MM.1S (cell line): ENCODE data around the gene RBPMS2.
"Not testable (repeated sequence)": the region's sequence is repeated elsewhere in the genome, so short reads cannot be mapped to it uniquely, and the experiment has no call there.

Experiments
- DNase-seq: peaks from one replicate; pipeline ENCODE4 v3.0.0-alpha.2; 2015
- H2AFZ ChIP-seq: fragments of 300-600 bp; sonication (generic); 2 replicates; pipeline ENCODE4 v1.6.0; 2016; ENCODE audit warnings: antibody characterized with exemption, low read length
- H3F3A ChIP-seq: fragments of 300-600 bp; sonication (generic); 2 replicates; pipeline ENCODE4 v1.6.1; 2016; ENCODE audit warnings: mild to moderate bottlenecking, antibody characterized with exemption, low read length, moderate library complexity, mixed read lengths; ENCODE audit not compliant: insufficient read depth
- H3K27ac ChIP-seq: fragments of 300-600 bp; sonication (generic); 2 replicates; pipeline ENCODE4 v1.5.1; 2016; ENCODE audit warnings: mild to moderate bottlenecking, low read length
- H3K27me3 ChIP-seq: fragments of 300-600 bp; sonication (generic); replicated peaks from 2 replicates; pipeline ENCODE4 v1.6.0; 2016; ENCODE audit warnings: low read length; ENCODE audit not compliant: insufficient read depth
- H3K36me3 ChIP-seq: fragments of 300-600 bp; sonication (generic); replicated peaks from 2 replicates; pipeline ENCODE4 v1.6.1; 2016; ENCODE audit warnings: mild to moderate bottlenecking, low read length, mixed read lengths; ENCODE audit not compliant: insufficient read depth
- H3K4me1 ChIP-seq: fragments of 300-600 bp; sonication (generic); 2 replicates; pipeline ENCODE4 v1.6.1; 2016; ENCODE audit warnings: low read length, mixed read lengths
- H3K4me2 ChIP-seq: fragments of 300-600 bp; sonication (generic); 2 replicates; pipeline ENCODE4 v1.6.0; 2016; ENCODE audit warnings: low read depth, low read length
- H3K4me3 ChIP-seq: fragments of 300-600 bp; sonication (generic); 2 replicates; pipeline ENCODE4 v1.5.1; 2016; ENCODE audit warnings: low read length, mixed read lengths
- H3K79me2 ChIP-seq: fragments of 300-600 bp; sonication (generic); 2 replicates; pipeline ENCODE4 v1.6.1; 2016; ENCODE audit warnings: mixed run types, low read length, mixed read lengths
- H3K9ac ChIP-seq: fragments of 300-600 bp; sonication (generic); 2 replicates; pipeline ENCODE4 v1.6.1; 2016; ENCODE audit warnings: low read length, mixed read lengths
- H3K9me2 ChIP-seq: fragments of 300-600 bp; sonication (generic); replicated peaks from 2 replicates; pipeline ENCODE4 v1.6.1; 2016; ENCODE audit warnings: mild to moderate bottlenecking, low read length, mixed read lengths; ENCODE audit not compliant: insufficient read depth
- H3K9me3 ChIP-seq: fragments of 300-600 bp; sonication (generic); replicated peaks from 2 replicates; pipeline ENCODE4 v1.6.1; 2016; ENCODE audit warnings: mild to moderate bottlenecking, low read length, mixed read lengths; ENCODE audit not compliant: insufficient read depth
- H4K20me1 ChIP-seq: fragments of 300-600 bp; sonication (generic); 2 replicates; pipeline ENCODE4 v1.6.1; 2016; ENCODE audit warnings: mild to moderate bottlenecking, low read length, moderate library complexity, mixed read lengths; ENCODE audit not compliant: insufficient read depth
- CTCF ChIP-seq: fragments of 300-600 bp; sonication (generic); IDR thresholded peaks from 2 replicates; pipeline ENCODE4 v1.5.1; 2016; ENCODE audit warnings: antibody characterized with exemption, low read length, mixed read lengths
- EZH2 ChIP-seq: fragments of 300-600 bp; sonication (generic); optimal IDR thresholded peaks from 2 replicates; pipeline ENCODE3; 2017; ENCODE audit warnings: low read depth, mild to moderate bottlenecking, antibody characterized with exemption, low read length, mixed read lengths
- EZH2phosphoT487 ChIP-seq: fragments of 300-600 bp; sonication (generic); IDR thresholded peaks from 2 replicates; pipeline ENCODE4 v1.6.1; 2018; ENCODE audit warnings: antibody characterized with exemption, low read length

RBPMS2 gene

GRCh38 chr15:64775551-64776401 is at the start of gene RBPMS2:
Gene RBPMS2 (minus strand): TSS chr15:64775589. CDS start chr15:64775319, 270 bp downstream.
- peaks cover 20% of the 10 kb centered on the region for H3K27me3 ChIP-seq
- TF ChIP-seq EZH2 (no peak), CTCF (no peak), EZH2phosphoT487 (no peak)

GRCh38 chr15:64824929-64825430 is 49.6 kb upstream of the RBPMS2 start:
- Histone ChIP-seq H4K20me1 (no peaks in the 10 kb centered on the region), H3K36me3 (no peaks in the 10 kb centered on the region), H3K4me3 (peak overlapping the region; percentile 92), H2AFZ (peak overlapping the region; percentile 56), H3K27me3 (no peaks in the 10 kb centered on the region), H3K9me3 (no peaks in the 10 kb centered on the region), H3K9me2 (no peaks in the 10 kb centered on the region), H3F3A (no peaks in the 10 kb centered on the region), H3K9ac (peak overlapping the region; percentile 58; the same call in 1 of the 2 replicates), H3K4me2 (peak overlapping the region; percentile 79), H3K79me2 (peaks cover 4% of the 10 kb centered on the region; the same call in 1 of the 2 replicates), H3K4me1 (peaks cover 5% of the 10 kb centered on the region), H3K27ac (peak overlapping the region; percentile 24; the same call in 1 of the 2 replicates)
- TF ChIP-seq CTCF = no peak
- no peak for TF ChIP-seq EZH2phosphoT487
- no peak for TF ChIP-seq EZH2
- DNase-seq = peak; percentile 35

More at GRCh38 chr15:64775551-64776401, at the start of gene RBPMS2:
- H3K4me3 ChIP-seq = peak within 1 kb of the TSS; percentile 22; the same call in 1 of the 2 replicates
- no peaks in the 10 kb centered on the region for H3K9me2 ChIP-seq
- H3K79me2 ChIP-seq = no peaks in the 10 kb centered on the region
- H4K20me1 ChIP-seq = no peaks in the 10 kb centered on the region
- H3K9ac ChIP-seq = no peak within 1 kb of the TSS
- no peak within 1 kb of the TSS for H2AFZ ChIP-seq
- no peaks in the 10 kb centered on the region for H3K36me3 ChIP-seq
- H3K9me3 ChIP-seq = no peaks in the 10 kb centered on the region
- H3K4me2 ChIP-seq = peak within 1 kb of the TSS; percentile 37; the same call in 1 of the 2 replicates
- H3F3A ChIP-seq = no peaks in the 10 kb centered on the region
- no peak within 1 kb of the TSS for H3K27ac ChIP-seq
- no peaks in the 10 kb centered on the region for H3K4me1 ChIP-seq
- DNase-seq = no peak

- TF ChIP-seq EZH2phosphoT487 = no peak
Measured at GRCh38 chr15:64816452-64816851, 41.1 kb upstream of the RBPMS2 start.

GRCh38 chr15:64814965-64815364 is 39.6 kb upstream of the RBPMS2 start:
- H3K4me1 ChIP-seq, H3F3A ChIP-seq, H3K9me2 ChIP-seq, H3K4me3 ChIP-seq, H3K27me3 ChIP-seq, H3K79me2 ChIP-seq, H4K20me1 ChIP-seq, DNase-seq, H3K4me2 ChIP-seq, H3K9ac ChIP-seq, H3K27ac ChIP-seq, H3K9me3 ChIP-seq, H2AFZ ChIP-seq, H3K36me3 ChIP-seq: not testable (repeated sequence)

More at GRCh38 chr15:64816452-64816851, 41.1 kb upstream of the RBPMS2 start:
- H3K79me2 ChIP-seq = no peaks in the 10 kb centered on the region
- no peaks in the 10 kb centered on the region for H3K36me3 ChIP-seq
- H3K9ac ChIP-seq = no peak overlapping the region
- no peaks in the 10 kb centered on the region for H3F3A ChIP-seq
- no peak overlapping the region for H3K27ac ChIP-seq
- DNase-seq = no peak
- no peaks in the 10 kb centered on the region for H4K20me1 ChIP-seq
- no peaks in the 10 kb centered on the region for H3K9me2 ChIP-seq
- H3K4me2 ChIP-seq = no peak overlapping the region
- H2AFZ ChIP-seq = no peak overlapping the region
- H3K4me1 ChIP-seq = no peaks in the 10 kb centered on the region
- no peak overlapping the region for H3K4me3 ChIP-seq
- H3K9me3 ChIP-seq = no peaks in the 10 kb centered on the region
- no peaks in the 10 kb centered on the region for H3K27me3 ChIP-seq

GRCh38 chr15:64814283-64814682 is 38.9 kb upstream of the RBPMS2 start:
- not testable (repeated sequence) for H3K4me1 ChIP-seq, H3K4me3 ChIP-seq

More at GRCh38 chr15:64814283-64814682, 38.9 kb upstream of the RBPMS2 start:
- not testable (repeated sequence) for H3K4me2 ChIP-seq, H3K9me3 ChIP-seq, H3K9ac ChIP-seq, H2AFZ ChIP-seq, H3K79me2 ChIP-seq, H3K27ac ChIP-seq, H3F3A ChIP-seq, H4K20me1 ChIP-seq, DNase-seq, H3K9me2 ChIP-seq, H3K36me3 ChIP-seq, H3K27me3 ChIP-seq
